Stomach smooth muscle (tissue), 2 donors: ENCODE results near the gene MTMR6.

ENCODE experiments used
- H3K27ac ChIP-seq: one replicate; pipeline ENCODE4 v1.7.0; 2013; ENCODE audit warnings: mild to moderate bottlenecking, low read length, inconsistent platforms
- H3K27me3 ChIP-seq, 2 donors: one replicate each; pipeline ENCODE4 v1.7.0; 2013; ENCODE audit warnings: low read length in 2 of 2; ENCODE audit not compliant: insufficient read depth in 2 of 2, control insufficient read depth in 1 of 2
- H3K36me3 ChIP-seq, 2 donors: one replicate each; pipeline ENCODE4 v1.7.0; 2013; ENCODE audit warnings: low read length in 2 of 2; ENCODE audit not compliant: control insufficient read depth in 2 of 2, insufficient read depth in 2 of 2
- H3K4me1 ChIP-seq: one replicate; pipeline ENCODE4 v1.7.0; 2013; ENCODE audit warnings: low read length; ENCODE audit not compliant: control insufficient read depth, insufficient read depth
- H3K4me3 ChIP-seq, 2 donors: one replicate each; pipeline ENCODE4 v1.7.0; 2013; ENCODE audit warnings: low read length in 2 of 2
- H3K9ac ChIP-seq, 2 donors: one replicate each; pipeline ENCODE4 v1.7.0; 2013; ENCODE audit warnings: low read length in 2 of 2, mild to moderate bottlenecking in 1 of 2
- H3K9me3 ChIP-seq, 2 donors: one replicate each; pipeline ENCODE4 v1.7.0; 2013; ENCODE audit warnings: low read length in 2 of 2; ENCODE audit not compliant: control insufficient read depth in 2 of 2
- donor health status: healthy.
- donor health status: Pancreatic carcinoma.

MTMR6 gene

GRCh38 chr13:25247360-25247759, 39.9 kb downstream of the MTMR6 start:
- no peak overlapping the region for H3K4me3 ChIP-seq
- no peak overlapping the region for H3K27ac ChIP-seq
- no peak overlapping the region for H3K9ac ChIP-seq
- peaks cover 3 to 8% of the 10 kb centered on the region in 2 donors for H3K36me3 ChIP-seq
- no peaks in the 10 kb centered on the region for H3K4me1 ChIP-seq
- H3K27me3 ChIP-seq, result no peaks in the 10 kb centered on the region
- H3K9me3 ChIP-seq, result no peaks in the 10 kb centered on the region

GRCh38 chr13:25244123-25244522, 43.2 kb downstream of the MTMR6 start:
- Histone ChIP-seq H3K4me1 (no peaks in the 10 kb centered on the region), H3K27me3 (no peaks in the 10 kb centered on the region), H3K36me3 (peaks cover 0 to 3% of the 10 kb centered on the region in 2 donors), H3K9ac (no peak overlapping the region), H3K27ac (no peak overlapping the region), H3K9me3 (no peaks in the 10 kb centered on the region), H3K4me3 (no peak overlapping the region)

- Histone ChIP-seq H3K9me3 (no peaks in the 10 kb centered on the region), H3K4me1 (no peaks in the 10 kb centered on the region), H3K9ac (no peak overlapping the region), H3K36me3 (peaks cover 0 to 2% of the 10 kb centered on the region in 2 donors), H3K4me3 (no peak overlapping the region), H3K27me3 (no peaks in the 10 kb centered on the region), H3K27ac (no peak overlapping the region)
These were observed 44.3 kb downstream of the MTMR6 start for GRCh38 chr13:25242956-25243355.

GRCh38 chr13:25241007-25241406, 46.3 kb downstream of the MTMR6 start:
- Histone ChIP-seq H3K4me3 (no peak overlapping the region), H3K9me3 (no peaks in the 10 kb centered on the region), H3K27me3 (no peaks in the 10 kb centered on the region), H3K4me1 (no peaks in the 10 kb centered on the region), H3K9ac (no peak overlapping the region), H3K36me3 (peaks cover 0 to 2% of the 10 kb centered on the region in 2 donors), H3K27ac (no peak overlapping the region)

- no peaks in the 10 kb centered on the region for H3K9me3 ChIP-seq
- H3K27me3 ChIP-seq, result no peaks in the 10 kb centered on the region
- no peaks in the 10 kb centered on the region for H3K36me3 ChIP-seq
- H3K4me1 ChIP-seq, result no peaks in the 10 kb centered on the region
- no peak overlapping the region for H3K9ac ChIP-seq
- H3K27ac ChIP-seq, result no peak overlapping the region
- H3K4me3 ChIP-seq, result no peak overlapping the region
These were observed 50.2 kb downstream of the MTMR6 start for GRCh38 chr13:25237083-25237482.

GRCh38 chr13:25233861-25234260, 53.4 kb downstream of the MTMR6 start:
- no peaks in the 10 kb centered on the region for H3K9me3 ChIP-seq
- H3K36me3 ChIP-seq, result no peaks in the 10 kb centered on the region
- H3K27ac ChIP-seq, result no peak overlapping the region
- peaks cover 0 to 7% of the 10 kb centered on the region in 2 donors for H3K27me3 ChIP-seq
- no peak overlapping the region for H3K4me3 ChIP-seq
- H3K4me1 ChIP-seq, result no peaks in the 10 kb centered on the region
- no peak overlapping the region for H3K9ac ChIP-seq

- no peak overlapping the region for H3K4me3 ChIP-seq
- H3K9ac ChIP-seq, result no peak overlapping the region
- H3K9me3 ChIP-seq, result no peaks in the 10 kb centered on the region
- no peak overlapping the region for H3K27ac ChIP-seq
- H3K4me1 ChIP-seq, result no peaks in the 10 kb centered on the region
- H3K36me3 ChIP-seq, result no peaks in the 10 kb centered on the region
- H3K27me3 ChIP-seq, result peaks cover 0 to 7% of the 10 kb centered on the region in 2 donors
These were observed 54.3 kb downstream of the MTMR6 start for GRCh38 chr13:25232937-25233515.

- no peaks in the 10 kb centered on the region for H3K9me3 ChIP-seq
- no peak overlapping the region for H3K27ac ChIP-seq
These were observed 55.8 kb downstream of the MTMR6 start for GRCh38 chr13:25231517-25231916.

GRCh38 chr13:25227690-25228089, 59.6 kb downstream of the MTMR6 start:
- H3K27me3 ChIP-seq, result peaks cover 0 to 12% of the 10 kb centered on the region in 2 donors
- H3K36me3 ChIP-seq, result no peaks in the 10 kb centered on the region
- H3K9ac ChIP-seq, result no peak overlapping the region
- H3K9me3 ChIP-seq, result no peaks in the 10 kb centered on the region
- no peak overlapping the region for H3K4me3 ChIP-seq
- H3K27ac ChIP-seq, result no peak overlapping the region
- no peaks in the 10 kb centered on the region for H3K4me1 ChIP-seq

More at GRCh38 chr13:25231517-25231916, 55.8 kb downstream of the MTMR6 start:
- H3K9ac ChIP-seq, result no peak overlapping the region
- no peaks in the 10 kb centered on the region for H3K36me3 ChIP-seq
- H3K27me3 ChIP-seq, result peaks cover 0 to 9% of the 10 kb centered on the region in 2 donors
- no peaks in the 10 kb centered on the region for H3K4me1 ChIP-seq
- no peak overlapping the region for H3K4me3 ChIP-seq

GRCh38 chr13:25225970-25226369, 61.3 kb downstream of the MTMR6 start:
- no peak overlapping the region for H3K9ac ChIP-seq
- H3K4me3 ChIP-seq, result no peak overlapping the region
- no peaks in the 10 kb centered on the region for H3K9me3 ChIP-seq
- no peaks in the 10 kb centered on the region for H3K36me3 ChIP-seq
- no peaks in the 10 kb centered on the region for H3K4me1 ChIP-seq
- no peak overlapping the region for H3K27ac ChIP-seq
- H3K27me3 ChIP-seq, result peaks cover 0 to 14% of the 10 kb centered on the region in 2 donors

GRCh38 chr13:25224151-25224550, 63.1 kb downstream of the MTMR6 start:
- no peaks in the 10 kb centered on the region for H3K4me1 ChIP-seq
- H3K9me3 ChIP-seq, result no peaks in the 10 kb centered on the region
- peaks cover 0 to 7% of the 10 kb centered on the region in 2 donors for H3K27me3 ChIP-seq
- no peak overlapping the region for H3K4me3 ChIP-seq
- no peak overlapping the region for H3K27ac ChIP-seq
- H3K36me3 ChIP-seq, result no peaks in the 10 kb centered on the region
- H3K9ac ChIP-seq, result no peak overlapping the region
